ENCODE measurements around the gene C5orf47.

C5orf47 gene

DNA sequence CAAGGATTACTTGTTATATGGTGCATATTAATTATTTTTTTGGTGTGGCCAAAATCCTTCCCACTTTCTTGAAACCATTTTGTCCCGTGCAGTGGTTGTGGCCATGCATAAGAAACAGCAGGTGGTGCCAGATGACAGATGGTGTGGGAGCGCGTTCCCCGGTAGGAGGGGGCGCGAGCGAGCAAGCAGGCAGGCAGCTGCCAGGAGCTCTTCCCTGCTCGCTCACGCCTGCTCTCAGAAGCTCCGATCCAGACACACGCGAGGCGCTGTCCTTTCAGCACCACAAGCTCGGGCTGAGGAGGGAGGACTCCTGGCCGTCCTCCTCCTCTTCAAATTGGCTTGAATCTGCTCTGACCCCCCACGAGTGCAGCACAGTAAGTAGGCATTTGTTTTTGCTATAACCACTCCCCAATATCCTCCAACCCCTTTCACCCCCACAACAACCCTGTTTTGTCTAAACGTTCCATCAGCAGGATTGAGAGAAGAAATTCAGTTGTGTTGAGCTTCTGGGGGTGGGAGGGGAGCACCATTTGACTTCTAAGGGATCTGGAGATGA is 56.6 kb downstream of the C5orf47 start, which contains the start of gene NSG2:
Gene NSG2, plus strand, starts transcription at position 237 of the 556 bp plus-strand sequence. CDS start 1,050 bp downstream, outside the sequence.
- peak; percentile 3 for DNase-seq

DNA sequence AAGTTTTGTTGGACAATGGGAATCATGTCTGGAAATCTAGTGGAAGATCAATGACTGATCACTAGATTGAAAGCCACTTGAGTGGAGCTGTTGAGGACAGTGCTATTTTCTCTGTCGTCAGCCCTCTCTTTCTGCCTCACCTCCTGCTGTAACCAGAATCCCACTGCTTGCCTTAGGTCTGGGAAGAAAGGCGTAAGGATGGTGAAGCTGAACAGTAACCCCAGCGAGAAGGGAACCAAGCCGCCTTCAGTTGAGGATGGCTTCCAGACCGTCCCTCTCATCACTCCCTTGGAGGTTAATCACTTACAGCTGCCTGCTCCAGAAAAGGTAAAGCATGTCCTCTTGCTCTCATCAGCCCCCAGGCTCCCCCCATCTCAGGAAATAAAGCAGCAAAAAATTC is 57.6 kb downstream of the C5orf47 start:
- DNase-seq: no peak

DNA sequence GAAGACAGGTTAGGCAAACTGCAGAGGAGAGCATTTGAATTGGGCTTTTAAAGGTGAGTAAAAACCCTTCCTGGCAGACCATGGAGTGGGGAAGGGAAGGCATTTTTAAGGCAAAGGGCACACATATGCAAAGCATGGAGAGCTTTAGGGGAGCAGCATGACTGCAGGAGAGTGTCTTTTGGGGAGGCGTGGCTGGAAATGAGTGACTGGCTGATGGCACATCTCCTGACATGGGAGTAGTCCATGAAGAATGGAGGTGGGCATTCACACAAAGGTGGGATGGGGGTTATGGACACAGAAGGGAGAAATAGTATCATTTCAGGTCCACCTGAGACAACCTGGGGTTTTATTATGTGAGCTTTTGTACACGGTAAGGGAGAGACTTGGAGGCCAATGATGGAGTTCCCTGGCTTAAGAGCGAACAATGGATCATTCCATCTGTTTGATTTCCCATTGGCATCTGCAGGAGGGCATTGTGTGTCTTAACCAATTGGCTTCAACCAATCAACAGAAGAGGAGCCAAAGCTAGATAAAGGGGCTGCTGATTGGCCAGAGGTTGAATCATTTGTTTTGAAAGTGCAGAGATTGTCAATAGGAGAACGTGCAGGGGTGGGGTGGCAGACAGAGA is 58.6 kb downstream of the C5orf47 start:
- no peak for DNase-seq

DNA sequence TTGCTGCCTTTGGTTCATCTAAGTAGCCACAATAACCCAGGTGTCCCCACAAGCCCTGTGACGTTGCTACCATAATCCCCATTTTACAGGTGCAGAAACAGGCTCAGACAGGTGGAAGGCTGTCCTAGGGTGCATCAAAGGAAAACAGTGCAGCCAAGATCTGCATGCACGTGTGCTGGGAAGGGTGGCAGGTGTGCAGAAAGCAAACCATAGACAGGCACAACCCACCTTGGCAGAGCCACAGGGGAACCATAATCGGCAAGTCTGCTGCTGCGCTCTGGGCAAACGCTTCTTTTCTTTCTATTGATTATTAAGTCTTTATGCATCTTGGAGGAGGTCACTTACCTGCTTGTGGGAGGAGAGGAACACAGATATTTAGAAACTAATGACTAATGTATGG is 63.7 kb downstream of the C5orf47 start:
- no peak for DNase-seq

DNA sequence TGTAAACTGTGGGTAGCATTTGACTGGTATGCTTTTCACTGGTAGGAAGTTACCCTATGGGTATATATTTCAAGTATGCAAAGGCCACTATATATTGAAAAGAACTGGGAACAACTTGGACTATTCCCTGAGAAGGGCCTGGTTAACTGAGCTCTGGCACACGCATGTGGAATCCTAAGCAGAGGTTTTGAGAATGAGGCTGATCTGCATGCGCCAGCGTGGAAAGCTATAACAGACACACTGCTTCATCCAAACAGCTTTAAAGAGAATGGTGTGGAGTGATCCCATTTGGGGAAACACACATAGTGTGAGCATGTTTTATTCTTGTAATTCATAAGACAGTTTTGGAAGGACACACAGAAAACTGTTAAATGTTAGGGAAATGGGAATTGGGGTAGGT is 64.9 kb downstream of the C5orf47 start:
- DNase-seq: no peak
